HepG2 (cell line): ENCODE results near the gene LBX2. TPM values are rescaled to one million over a fixed set of nuclear protein-coding genes. Genes with fewer than 3 reads are reported as not detected.

ENCODE experiments used
- KDM3A ChIP-seq: IDR thresholded peaks from 2 replicates; pipeline ENCODE4 v1.6.1; 2018; ENCODE audit warnings: low read depth, missing compliant biosample characterization
- KLF9 ChIP-seq: IDR thresholded peaks from 2 replicates; pipeline ENCODE4 v1.6.1; 2016; ENCODE audit warnings: low read depth
- KMT2B ChIP-seq: IDR thresholded peaks from 2 replicates; pipeline ENCODE4 v1.6.1; 2016; ENCODE audit warnings: missing genetic modification reagents, missing compliant biosample characterization
- MATR3 ChIP-seq: sonication (generic); formaldehyde crosslinking; IDR thresholded peaks from 2 replicates; pipeline ENCODE4 v1.4.0; 2020; ENCODE audit warnings: missing genetic modification reagents
- MEIS1 ChIP-seq: sonication (generic); formaldehyde crosslinking; IDR thresholded peaks from 2 replicates; pipeline ENCODE4 v1.9.0; 2021; ENCODE audit warnings: mild to moderate bottlenecking, missing genetic modification reagents, moderate library complexity, borderline replicate concordance
- NFIB ChIP-seq: sonication (generic); formaldehyde crosslinking; IDR thresholded peaks from 2 replicates; pipeline ENCODE4 v1.9.0; 2021; ENCODE audit warnings: missing genetic modification reagents, mild to moderate bottlenecking, borderline replicate concordance
- RCOR2 ChIP-seq: IDR thresholded peaks from 2 replicates; pipeline ENCODE4 v1.6.1; 2016; ENCODE audit warnings: missing biosample characterization, missing genetic modification reagents
- SNAI1 ChIP-seq: sonication (generic); formaldehyde crosslinking; IDR thresholded peaks from 2 replicates; pipeline ENCODE4 v1.5.0; 2020; ENCODE audit warnings: mild to moderate bottlenecking, missing genetic modification reagents, borderline replicate concordance
- SP4 ChIP-seq: sonication (generic); formaldehyde crosslinking; IDR thresholded peaks from 2 replicates; pipeline ENCODE4 v1.8.1; 2023; ENCODE audit warnings: mild to moderate bottlenecking, missing genetic modification reagents
- ZBTB7A ChIP-seq: sonication (generic); formaldehyde crosslinking; IDR thresholded peaks from 2 replicates; pipeline ENCODE4 v1.8.0; 2022; ENCODE audit warnings: mild to moderate bottlenecking, missing genetic modification reagents
- ZEB1 ChIP-seq: IDR thresholded peaks from 2 replicates; pipeline ENCODE4 v1.6.1; 2012; ENCODE audit warnings: mild to moderate bottlenecking, low read depth, inconsistent platforms; ENCODE audit not compliant: insufficient replicate concordance
- ZNF232 ChIP-seq: sonication (generic); formaldehyde crosslinking; IDR thresholded peaks from 2 replicates; pipeline ENCODE4 v1.4.0; 2020; ENCODE audit warnings: missing genetic modification reagents, borderline replicate concordance
- ZNF331 ChIP-seq: sonication (generic); formaldehyde crosslinking; IDR thresholded peaks from 2 replicates; pipeline ENCODE4 v1.4.0; 2020; ENCODE audit warnings: missing genetic modification reagents
- polyA plus RNA-seq, 8 experiments: library from polyadenylated mRNA; depleted of rRNA in 3 of 8; stranded (reverse) in 7 of 8; unstranded in 1 of 8; fragments of >200 nt; fragmentation: Illumina TruSeq in 4 of 8; extraction: Trizol in 4 of 8; gene quantifications; 2 replicates each; pipeline versions ENCODE4 v1.2.1 to v1.2.3, GENCODE V29; 2011 to 2016; ENCODE audit warnings: low read depth in 4 of 8, missing spikeins in 1 of 8, mixed read lengths in 1 of 8; ENCODE audit not compliant: insufficient read depth in 1 of 8
- total RNA-seq, 5 experiments: library from RNA; depleted of rRNA; stranded (reverse); fragments of >200 nt; fragmentation: Illumina TruSeq; extraction: Trizol; gene quantifications; 2 replicates each; pipeline ENCODE4 v1.2.3, GENCODE V29; 2016; ENCODE audit warnings: low read depth in 1 of 5
- TF ChIP-seq, protein P1 (sequence below): sonication (generic); formaldehyde crosslinking; IDR thresholded peaks from 2 replicates; pipeline ENCODE4 v1.5.1; 2020; ENCODE audit warnings: mild to moderate bottlenecking, missing genetic modification reagents, borderline replicate concordance
- TF ChIP-seq, protein P2 (sequence below): sonication (generic); formaldehyde crosslinking; conservative IDR thresholded peaks from 2 replicates; pipeline ENCODE4 v1.4.0; 2020; ENCODE audit warnings: missing genetic modification reagents
- TF ChIP-seq, protein P3 (sequence below): sonication (generic); formaldehyde crosslinking; IDR thresholded peaks from 2 replicates; pipeline ENCODE4 v1.4.0; 2020; ENCODE audit warnings: missing genetic modification reagents, low read depth, mild to moderate bottlenecking, borderline replicate concordance
- TF ChIP-seq, protein P4 (sequence below): sonication (generic); formaldehyde crosslinking; IDR thresholded peaks from 2 replicates; pipeline ENCODE4 v1.4.0; 2020; ENCODE audit warnings: missing genetic modification reagents, borderline replicate concordance

LBX2 gene
- total and polyA plus RNA-seq, 2 of the 13 experiments (the other 11 are each of a cell fraction or from before 2014, with no cell fraction given) = 6.4 to 8.1 TPM

DNA sequence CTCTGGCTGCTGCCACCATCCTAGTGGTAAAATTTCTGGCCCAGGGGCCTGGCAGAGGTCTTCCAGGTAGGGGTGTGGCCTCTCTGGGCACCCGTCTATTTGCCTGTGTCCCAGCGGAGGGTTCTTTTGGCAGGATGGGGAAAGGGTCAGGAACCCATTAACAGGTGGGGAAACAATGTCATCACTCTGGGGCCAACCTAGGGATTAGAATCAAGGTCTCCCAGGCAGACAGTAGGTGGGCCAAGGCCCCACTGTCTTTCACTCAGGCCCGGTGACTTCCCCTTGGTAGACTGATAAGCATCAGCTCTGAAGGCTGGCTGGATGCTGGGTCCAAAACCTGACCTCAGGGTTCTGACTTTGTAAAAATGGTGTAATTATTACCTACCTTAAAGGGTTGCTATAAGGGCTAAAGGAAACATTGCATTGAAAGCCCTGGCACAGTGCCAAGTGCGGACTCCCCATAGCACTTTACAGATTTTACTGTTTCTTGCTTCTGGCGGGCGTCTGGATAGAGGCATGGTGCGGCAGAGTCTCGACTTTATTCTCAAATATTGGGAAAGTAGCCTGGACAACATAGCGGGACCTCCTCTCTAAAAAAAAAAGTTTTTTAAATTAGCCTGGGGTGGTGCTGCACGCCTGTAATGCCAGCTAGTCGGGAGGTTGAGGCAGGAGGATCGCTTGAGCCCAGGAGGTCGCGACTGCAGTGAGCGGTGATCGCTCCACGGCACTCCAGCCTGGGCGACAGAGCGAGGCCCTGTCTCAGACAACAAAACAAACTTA is 2.2 kb downstream of the LBX2 start (continued):
- TF ChIP-seq NFIB (peak; percentile 94), KMT2B (0 out of 2 replicates have a peak, but pooled peaks have one; percentile 33), KDM3A (0 out of 2 replicates have a peak, but pooled peaks have one; percentile 29), ZBTB7A (CRISPR knock-in tag) (peak; percentile 14; the same call in 1 of the 2 replicates), KLF9 (CRISPR knock-in tag) (0 out of 2 replicates have a peak, but pooled peaks have one; percentile 28), ZNF331 (CRISPR knock-in tag) (peak; percentile 32), MATR3 (no peak), ZEB1 (peak; percentile 24), SNAI1 (CRISPR knock-in tag) (peak; percentile 26; the same call in 1 of the 2 replicates), RCOR2 (CRISPR knock-in tag) (peak; percentile 51; the same call in 1 of the 2 replicates), SP4 (CRISPR knock-in tag) (peak; percentile 46; the same call in 1 of the 2 replicates), MEIS1 (CRISPR knock-in tag) (peak; percentile 78; the same call in 1 of the 2 replicates), ZNF232 (no peak)
- TF ChIP-seq, protein P1, sequence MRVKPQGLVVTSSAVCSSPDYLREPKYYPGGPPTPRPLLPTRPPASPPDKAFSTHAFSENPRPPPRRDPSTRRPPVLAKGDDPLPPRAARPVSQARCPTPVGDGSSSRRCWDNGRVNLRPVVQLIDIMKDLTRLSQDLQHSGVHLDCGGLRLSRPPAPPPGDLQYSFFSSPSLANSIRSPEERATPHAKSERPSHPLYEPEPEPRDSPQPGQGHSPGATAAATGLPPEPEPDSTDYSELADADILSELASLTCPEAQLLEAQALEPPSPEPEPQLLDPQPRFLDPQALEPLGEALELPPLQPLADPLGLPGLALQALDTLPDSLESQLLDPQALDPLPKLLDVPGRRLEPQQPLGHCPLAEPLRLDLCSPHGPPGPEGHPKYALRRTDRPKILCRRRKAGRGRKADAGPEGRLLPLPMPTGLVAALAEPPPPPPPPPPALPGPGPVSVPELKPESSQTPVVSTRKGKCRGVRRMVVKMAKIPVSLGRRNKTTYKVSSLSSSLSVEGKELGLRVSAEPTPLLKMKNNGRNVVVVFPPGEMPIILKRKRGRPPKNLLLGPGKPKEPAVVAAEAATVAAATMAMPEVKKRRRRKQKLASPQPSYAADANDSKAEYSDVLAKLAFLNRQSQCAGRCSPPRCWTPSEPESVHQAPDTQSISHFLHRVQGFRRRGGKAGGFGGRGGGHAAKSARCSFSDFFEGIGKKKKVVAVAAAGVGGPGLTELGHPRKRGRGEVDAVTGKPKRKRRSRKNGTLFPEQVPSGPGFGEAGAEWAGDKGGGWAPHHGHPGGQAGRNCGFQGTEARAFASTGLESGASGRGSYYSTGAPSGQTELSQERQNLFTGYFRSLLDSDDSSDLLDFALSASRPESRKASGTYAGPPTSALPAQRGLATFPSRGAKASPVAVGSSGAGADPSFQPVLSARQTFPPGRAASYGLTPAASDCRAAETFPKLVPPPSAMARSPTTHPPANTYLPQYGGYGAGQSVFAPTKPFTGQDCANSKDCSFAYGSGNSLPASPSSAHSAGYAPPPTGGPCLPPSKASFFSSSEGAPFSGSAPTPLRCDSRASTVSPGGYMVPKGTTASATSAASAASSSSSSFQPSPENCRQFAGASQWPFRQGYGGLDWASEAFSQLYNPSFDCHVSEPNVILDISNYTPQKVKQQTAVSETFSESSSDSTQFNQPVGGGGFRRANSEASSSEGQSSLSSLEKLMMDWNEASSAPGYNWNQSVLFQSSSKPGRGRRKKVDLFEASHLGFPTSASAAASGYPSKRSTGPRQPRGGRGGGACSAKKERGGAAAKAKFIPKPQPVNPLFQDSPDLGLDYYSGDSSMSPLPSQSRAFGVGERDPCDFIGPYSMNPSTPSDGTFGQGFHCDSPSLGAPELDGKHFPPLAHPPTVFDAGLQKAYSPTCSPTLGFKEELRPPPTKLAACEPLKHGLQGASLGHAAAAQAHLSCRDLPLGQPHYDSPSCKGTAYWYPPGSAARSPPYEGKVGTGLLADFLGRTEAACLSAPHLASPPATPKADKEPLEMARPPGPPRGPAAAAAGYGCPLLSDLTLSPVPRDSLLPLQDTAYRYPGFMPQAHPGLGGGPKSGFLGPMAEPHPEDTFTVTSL (CRISPR knock-in tag) = peak; percentile 14; the same call in 1 of the 2 replicates
- TF ChIP-seq, protein P2, sequence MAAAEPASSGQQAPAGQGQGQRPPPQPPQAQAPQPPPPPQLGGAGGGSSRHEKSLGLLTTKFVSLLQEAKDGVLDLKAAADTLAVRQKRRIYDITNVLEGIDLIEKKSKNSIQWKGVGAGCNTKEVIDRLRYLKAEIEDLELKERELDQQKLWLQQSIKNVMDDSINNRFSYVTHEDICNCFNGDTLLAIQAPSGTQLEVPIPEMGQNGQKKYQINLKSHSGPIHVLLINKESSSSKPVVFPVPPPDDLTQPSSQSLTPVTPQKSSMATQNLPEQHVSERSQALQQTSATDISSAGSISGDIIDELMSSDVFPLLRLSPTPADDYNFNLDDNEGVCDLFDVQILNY (CRISPR knock-in tag) = no peak
- TF ChIP-seq, protein P3, sequence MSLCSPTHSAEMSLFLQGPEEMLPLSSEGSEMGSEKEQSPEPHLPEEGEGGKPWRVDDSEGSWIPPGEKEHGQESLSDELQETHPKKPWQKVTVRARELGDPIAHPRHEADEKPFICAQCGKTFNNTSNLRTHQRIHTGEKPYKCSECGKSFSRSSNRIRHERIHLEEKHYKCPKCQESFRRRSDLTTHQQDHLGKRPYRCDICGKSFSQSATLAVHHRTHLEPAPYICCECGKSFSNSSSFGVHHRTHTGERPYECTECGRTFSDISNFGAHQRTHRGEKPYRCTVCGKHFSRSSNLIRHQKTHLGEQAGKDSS (CRISPR knock-in tag) = 0 out of 2 replicates have a peak, but pooled peaks have one; percentile 32
- TF ChIP-seq, protein P4, sequence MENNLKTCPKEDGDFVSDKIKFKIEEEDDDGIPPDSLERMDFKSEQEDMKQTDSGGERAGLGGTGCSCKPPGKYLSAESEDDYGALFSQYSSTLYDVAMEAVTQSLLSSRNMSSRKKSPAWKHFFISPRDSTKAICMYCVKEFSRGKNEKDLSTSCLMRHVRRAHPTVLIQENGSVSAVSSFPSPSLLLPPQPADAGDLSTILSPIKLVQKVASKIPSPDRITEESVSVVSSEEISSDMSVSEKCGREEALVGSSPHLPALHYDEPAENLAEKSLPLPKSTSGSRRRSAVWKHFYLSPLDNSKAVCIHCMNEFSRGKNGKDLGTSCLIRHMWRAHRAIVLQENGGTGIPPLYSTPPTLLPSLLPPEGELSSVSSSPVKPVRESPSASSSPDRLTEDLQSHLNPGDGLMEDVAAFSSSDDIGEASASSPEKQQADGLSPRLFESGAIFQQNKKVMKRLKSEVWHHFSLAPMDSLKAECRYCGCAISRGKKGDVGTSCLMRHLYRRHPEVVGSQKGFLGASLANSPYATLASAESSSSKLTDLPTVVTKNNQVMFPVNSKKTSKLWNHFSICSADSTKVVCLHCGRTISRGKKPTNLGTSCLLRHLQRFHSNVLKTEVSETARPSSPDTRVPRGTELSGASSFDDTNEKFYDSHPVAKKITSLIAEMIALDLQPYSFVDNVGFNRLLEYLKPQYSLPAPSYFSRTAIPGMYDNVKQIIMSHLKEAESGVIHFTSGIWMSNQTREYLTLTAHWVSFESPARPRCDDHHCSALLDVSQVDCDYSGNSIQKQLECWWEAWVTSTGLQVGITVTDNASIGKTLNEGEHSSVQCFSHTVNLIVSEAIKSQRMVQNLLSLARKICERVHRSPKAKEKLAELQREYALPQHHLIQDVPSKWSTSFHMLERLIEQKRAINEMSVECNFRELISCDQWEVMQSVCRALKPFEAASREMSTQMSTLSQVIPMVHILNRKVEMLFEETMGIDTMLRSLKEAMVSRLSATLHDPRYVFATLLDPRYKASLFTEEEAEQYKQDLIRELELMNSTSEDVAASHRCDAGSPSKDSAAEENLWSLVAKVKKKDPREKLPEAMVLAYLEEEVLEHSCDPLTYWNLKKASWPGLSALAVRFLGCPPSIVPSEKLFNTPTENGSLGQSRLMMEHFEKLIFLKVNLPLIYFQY (CRISPR knock-in tag) = peak; percentile 67
